Umbilical cord (tissue), 2 donors: Measurements from ENCODE around the gene CPNE2. TPM values are rescaled to one million over a fixed set of nuclear protein-coding genes. Genes with fewer than 3 reads are reported as not detected.

Experiments
- DNase-seq: peaks from one replicate; pipeline ENCODE4 v3.0.0-alpha.2; 2015; ENCODE audit warnings: low spot score
- total RNA-seq: library from RNA; depleted of rRNA; stranded (reverse); fragments of >200 nt; gene quantifications from one replicate; pipeline ENCODE4 v1.2.3, GENCODE V29; 2014; ENCODE audit warnings: low replicate concordance; ENCODE audit not compliant: insufficient read depth

CPNE2 gene
- total RNA-seq, 1 donor from 2014 or later: 23.1 TPM

GRCh38 chr16:57123974-57124674, 31.7 kb downstream of the CPNE2 start:
- no peak for DNase-seq

- DNase-seq: no peak
Observed at GRCh38 chr16:57125376-57125775, 33.0 kb downstream of the CPNE2 start.

GRCh38 chr16:57125969-57126368, 33.6 kb downstream of the CPNE2 start:
- DNase-seq: no peak

GRCh38 chr16:57126411-57126810, 34.0 kb downstream of the CPNE2 start:
- no peak for DNase-seq

GRCh38 chr16:57127037-57127763, 34.8 kb downstream of the CPNE2 start:
- no peak for DNase-seq

- DNase-seq: no peak
Observed at GRCh38 chr16:57127836-57128235, 35.5 kb downstream of the CPNE2 start.

GRCh38 chr16:57128771-57129389, 36.5 kb downstream of the CPNE2 start:
- no peak for DNase-seq

GRCh38 chr16:57130950-57131321, 38.6 kb downstream of the CPNE2 start:
- no peak for DNase-seq

GRCh38 chr16:57131351-57131970, 39.1 kb downstream of the CPNE2 start:
- DNase-seq: no peak

- no peak for DNase-seq
Observed at GRCh38 chr16:57132470-57132869, 40.1 kb downstream of the CPNE2 start.

GRCh38 chr16:57133031-57133430, 40.6 kb downstream of the CPNE2 start:
- DNase-seq: no peak

- no peak for DNase-seq
Observed at GRCh38 chr16:57133886-57134285, 41.5 kb downstream of the CPNE2 start.

- no peak for DNase-seq
Observed at GRCh38 chr16:57134982-57135381, 42.6 kb downstream of the CPNE2 start.

GRCh38 chr16:57137043-57137442, 44.7 kb downstream of the CPNE2 start:
- DNase-seq: no peak

GRCh38 chr16:57137566-57138273, 45.3 kb downstream of the CPNE2 start:
- no peak for DNase-seq

GRCh38 chr16:57138281-57138935, 46.0 kb downstream of the CPNE2 start:
- DNase-seq: no peak

GRCh38 chr16:57140931-57141668, 48.7 kb downstream of the CPNE2 start:
- DNase-seq: no peak

GRCh38 chr16:57141822-57142631, 49.6 kb downstream of the CPNE2 start:
- no peak for DNase-seq

GRCh38 chr16:57143149-57143921, 51.0 kb downstream of the CPNE2 start:
- DNase-seq: no peak
